Measurements from ENCODE around the gene SCO1.
A peak's percentile ranks its signal among the peaks of the same experiment; 100 is the strongest.

- peak; percentile 54 for TF ChIP-seq CTCF (IDR thresholded peaks at IDR 0.05)
- TF ChIP-seq EZH2 (IDR thresholded peaks at IDR 0.05), result no peak
- TF ChIP-seq EZH2phosphoT487 (IDR thresholded peaks at IDR 0.05), result no peak
Measured at GRCh38 chr17:10697092-10698081, at the start of gene SCO1, which contains the start of gene ADPRM.
